Activated CD8-positive, alpha-beta memory T cell treated with anti-CD3 and anti-CD28 coated beads, Interleukin-2, amount 50 U/mL, for 1 hour (primary cell): ENCODE data around the gene IER5L.
"Not testable (repeated sequence)": the region's sequence is repeated elsewhere in the genome, so short reads cannot be mapped to it uniquely, and the experiment has no call there.

ENCODE experiments used
- DNase-seq: peaks from one replicate; pipeline ENCODE4 v3.0.0-alpha.2; 2020; ENCODE audit errors: extremely low read depth

IER5L gene

GRCh38 chr9:129202613-129203555, 24.8 kb upstream of the IER5L start:
- DNase-seq: peak; percentile 65

- DNase-seq: no peak
These were observed 23.8 kb upstream of the IER5L start for GRCh38 chr9:129201866-129202265.

- DNase-seq: no peak
These were observed 23.2 kb upstream of the IER5L start for GRCh38 chr9:129201289-129201688.

GRCh38 chr9:129200255-129200654, 22.2 kb upstream of the IER5L start:
- no peak for DNase-seq

GRCh38 chr9:129199044-129199435, 21.0 kb upstream of the IER5L start:
- no peak for DNase-seq

- no peak for DNase-seq
These were observed 20.4 kb upstream of the IER5L start for GRCh38 chr9:129198319-129199043.

GRCh38 chr9:129197978-129198318, 19.9 kb upstream of the IER5L start:
- no peak for DNase-seq

- DNase-seq: not testable (repeated sequence)
These were observed 19.0 kb upstream of the IER5L start for GRCh38 chr9:129197045-129197444.

- no peak for DNase-seq
These were observed 17.5 kb upstream of the IER5L start for GRCh38 chr9:129195606-129196005.

- no peak for DNase-seq
These were observed 16.2 kb upstream of the IER5L start for GRCh38 chr9:129194221-129194620.

GRCh38 chr9:129193655-129194054, 15.6 kb upstream of the IER5L start:
- DNase-seq: no peak

GRCh38 chr9:129191234-129191633, 13.2 kb upstream of the IER5L start:
- no peak for DNase-seq

GRCh38 chr9:129189971-129190370, 11.9 kb upstream of the IER5L start:
- not testable (repeated sequence) for DNase-seq

- DNase-seq: no peak
These were observed 9.0 kb upstream of the IER5L start for GRCh38 chr9:129187042-129187441.

- DNase-seq: no peak
These were observed 7.9 kb upstream of the IER5L start for GRCh38 chr9:129185991-129186390.

- no peak for DNase-seq
These were observed 7.3 kb upstream of the IER5L start for GRCh38 chr9:129185402-129185801.

- DNase-seq: no peak
These were observed 6.6 kb upstream of the IER5L start for GRCh38 chr9:129184596-129185122.

- DNase-seq: no peak
These were observed 6.1 kb upstream of the IER5L start for GRCh38 chr9:129184219-129184524.

- DNase-seq: no peak
These were observed 5.6 kb upstream of the IER5L start for GRCh38 chr9:129183495-129184218.

- DNase-seq: no peak
These were observed 4.8 kb upstream of the IER5L start for GRCh38 chr9:129182625-129183494.

GRCh38 chr9:129182122-129182521, 4.1 kb upstream of the IER5L start:
- no peak for DNase-seq
